H1 (cell line): Measurements from ENCODE around the gene OR1D2. TPM values are rescaled to one million over a fixed set of nuclear protein-coding genes. Genes with fewer than 3 reads are reported as not detected.

ENCODE experiments used
- CTCF ChIA-PET: fragments of 300-600 bp; sonication (Branson Sonifier 250); formaldehyde crosslinking; loops from one replicate; lab custom pipeline; 2021; ENCODE audit not compliant: partially characterized antibody; lab: Charles Lee
- POLR2A ChIA-PET: fragments of 300-600 bp; sonication (Branson Sonifier 250); formaldehyde crosslinking; loops from one replicate; lab custom pipeline; 2021; ENCODE audit warnings: inconsistent platforms; ENCODE audit not compliant: partially characterized antibody; lab: Charles Lee
- DNase-seq, 2 experiments: peaks; one replicate each; pipeline versions ENCODE4 v3.0.0 to v3.0.0-alpha.2; 2010 to 2022; ENCODE audit warnings: low spot score in 2 of 2, low read depth in 1 of 2, mixed read lengths in 1 of 2
- FAIRE-seq: peaks from 2 replicates; lab custom pipeline; 2011; peaks lifted over from hg19 to GRCh38; lab: Jason Lieb, UNC
- H2AFZ ChIP-seq: 2 replicates; pipeline ENCODE4 v1.8.1; 2012; ENCODE audit warnings: low read length, inconsistent platforms
- H2AK5ac ChIP-seq: 2 replicates; pipeline ENCODE4 v1.6.1; 2013; ENCODE audit warnings: low read depth, low read length
- H2BK120ac ChIP-seq: replicated peaks from 2 replicates; pipeline ENCODE3; 2013; ENCODE audit warnings: low read depth, low read length, inconsistent platforms
- H2BK12ac ChIP-seq: 2 replicates; pipeline ENCODE4 v1.6.1; 2013; ENCODE audit warnings: low read depth, low read length
- H2BK15ac ChIP-seq: 2 replicates; pipeline ENCODE4 v1.6.1; 2013; ENCODE audit warnings: low read length
- H2BK20ac ChIP-seq: 2 replicates; pipeline ENCODE4 v1.6.1; 2013; ENCODE audit warnings: low read length
- H2BK5ac ChIP-seq: 2 replicates; pipeline ENCODE4 v1.6.1; 2013; ENCODE audit warnings: low read depth, low read length
- H3K14ac ChIP-seq: 2 replicates; pipeline ENCODE4 v1.6.1; 2013; ENCODE audit warnings: inconsistent platforms; ENCODE audit not compliant: insufficient read length
- H3K18ac ChIP-seq: 2 replicates; pipeline ENCODE4 v1.6.1; 2013; ENCODE audit warnings: low read length; ENCODE audit errors: extremely low read depth
- H3K23ac ChIP-seq: 2 replicates; pipeline ENCODE4 v1.6.1; 2013; ENCODE audit warnings: inconsistent platforms; ENCODE audit not compliant: insufficient read length
- H3K23me2 ChIP-seq: 2 replicates; pipeline ENCODE4 v1.6.1; 2013; ENCODE audit warnings: low read depth, low read length
- H3K27ac ChIP-seq: 2 replicates; pipeline ENCODE4 v1.6.1; 2011; ENCODE audit warnings: low read depth, low read length, inconsistent platforms
- H3K27me3 ChIP-seq, 4 experiments: replicated peaks in 1 of 4; 1 replicate in 1 of 4; 2 replicates in 3 of 4; pipeline versions ENCODE4 v1.6.1 to v1.8.1; 2011 to 2013; ENCODE audit warnings: low read length in 3 of 4, mild to moderate bottlenecking in 3 of 4, inconsistent platforms in 2 of 4, mixed read lengths in 2 of 4, moderate library complexity in 1 of 4; ENCODE audit not compliant: control insufficient read depth in 3 of 4, insufficient read depth in 3 of 4; ENCODE audit errors: extremely low read depth in 1 of 4
- H3K36me3 ChIP-seq, 4 experiments: 2 replicates each; pipeline versions ENCODE4 v1.6.1 to v1.8.1; 2011 to 2013; ENCODE audit warnings: mild to moderate bottlenecking in 4 of 4, low read length in 3 of 4, moderate library complexity in 2 of 4, control low read depth in 1 of 4, inconsistent platforms in 1 of 4; ENCODE audit not compliant: insufficient read depth in 4 of 4, control insufficient read depth in 2 of 4
- H3K4ac ChIP-seq: replicated peaks from 2 replicates; pipeline ENCODE3; 2013; ENCODE audit warnings: low read length, low read depth, mixed read lengths, inconsistent platforms; ENCODE audit not compliant: insufficient read length
- H3K4me1 ChIP-seq, 4 experiments: replicated peaks in 1 of 4; 1 replicate in 1 of 4; 2 replicates in 3 of 4; pipeline versions ENCODE4 v1.6.1 to v1.8.1; 2011 to 2013; ENCODE audit warnings: low read length in 3 of 4, inconsistent platforms in 2 of 4, mixed read lengths in 1 of 4; ENCODE audit not compliant: insufficient read depth in 4 of 4, control insufficient read depth in 3 of 4
- H3K4me2 ChIP-seq, 2 experiments: 2 replicates each; pipeline versions ENCODE4 v1.6.1 to v1.8.1; 2011 to 2013; ENCODE audit warnings: low read depth in 2 of 2, low read length in 2 of 2, control low read depth in 1 of 2, inconsistent platforms in 1 of 2, mild to moderate bottlenecking in 1 of 2; ENCODE audit not compliant: insufficient read depth in 1 of 2
- H3K4me3 ChIP-seq, 4 experiments: fragments of 200-600, 300-600 bp in 1 of 4; sonication (generic), shearing (Covaris generic), sonication (Bioruptor Twin) in 1 of 4; 2 replicates each; pipeline versions ENCODE4 v1.5.1 to v1.8.1; 2011 to 2016; ENCODE audit warnings: low read length in 4 of 4, low read depth in 3 of 4, control low read depth in 2 of 4, inconsistent platforms in 2 of 4, mild to moderate bottlenecking in 2 of 4, mixed read lengths in 1 of 4, moderate library complexity in 1 of 4; ENCODE audit not compliant: insufficient read depth in 2 of 4; ENCODE audit errors: extremely low read depth in 1 of 4
- H3K56ac ChIP-seq: replicated peaks from 2 replicates; pipeline ENCODE3; 2013; ENCODE audit warnings: low read depth, mild to moderate bottlenecking, mixed read lengths, low read length, inconsistent platforms; ENCODE audit not compliant: insufficient read length
- H3K79me1 ChIP-seq: 2 replicates; pipeline ENCODE4 v1.6.1; 2013; ENCODE audit warnings: low read depth, low read length, control low read depth
- H3K79me2 ChIP-seq, 2 experiments: 2 replicates each; pipeline versions ENCODE4 v1.6.1 to v1.8.1; 2012 to 2013; ENCODE audit warnings: low read length in 2 of 2, mild to moderate bottlenecking in 2 of 2, inconsistent platforms in 1 of 2; ENCODE audit not compliant: insufficient read depth in 2 of 2, control insufficient read depth in 1 of 2
- H3K9ac ChIP-seq, 4 experiments: replicated peaks in 1 of 4; 1 replicate in 1 of 4; 2 replicates in 3 of 4; pipeline versions ENCODE4 v1.6.1 to v1.8.1; 2011 to 2013; ENCODE audit warnings: low read depth in 3 of 4, low read length in 3 of 4, control low read depth in 2 of 4, mild to moderate bottlenecking in 2 of 4, moderate library complexity in 2 of 4, inconsistent platforms in 1 of 4; ENCODE audit errors: extremely low read depth in 1 of 4
- H3K9me3 ChIP-seq, 2 experiments: 2 replicates each; pipeline versions ENCODE4 v1.6.1 to v1.8.1; 2012 to 2013; ENCODE audit warnings: mild to moderate bottlenecking in 2 of 2, moderate library complexity in 2 of 2, control low read depth in 1 of 2, inconsistent platforms in 1 of 2, low read depth in 1 of 2, low read length in 1 of 2, mixed read lengths in 1 of 2; ENCODE audit not compliant: insufficient read depth in 2 of 2
- H4K20me1 ChIP-seq, 2 experiments: replicated peaks in 1 of 2; 2 replicates each; pipeline versions ENCODE3 to v1.8.1; 2011 to 2013; ENCODE audit warnings: inconsistent platforms in 2 of 2, low read length in 2 of 2, mild to moderate bottlenecking in 1 of 2; ENCODE audit not compliant: insufficient read depth in 2 of 2, control insufficient read depth in 1 of 2
- H4K5ac ChIP-seq: 2 replicates; pipeline ENCODE4 v1.6.1; 2013; ENCODE audit warnings: low read length, low read depth, mixed read lengths, inconsistent platforms; ENCODE audit not compliant: insufficient read length
- H4K8ac ChIP-seq: 2 replicates; pipeline ENCODE4 v1.8.0; 2013; ENCODE audit warnings: mild to moderate bottlenecking, moderate library complexity, low read length, inconsistent platforms; ENCODE audit not compliant: insufficient read depth; ENCODE audit errors: extremely low read depth
- H4K91ac ChIP-seq: replicated peaks from 2 replicates; pipeline ENCODE3; 2013; ENCODE audit warnings: low read length, mixed read lengths, inconsistent platforms; ENCODE audit not compliant: insufficient read length
- ATF2 ChIP-seq: IDR thresholded peaks from 2 replicates; pipeline ENCODE4 v1.6.1; 2012; ENCODE audit warnings: low read length, inconsistent platforms
- CTCF ChIP-seq, 3 experiments: IDR thresholded peaks; 1 replicate in 2 of 3; 2 replicates in 1 of 3; pipeline versions ENCODE4 v1.5.1 to v1.6.1; 2011; ENCODE audit warnings: low read length in 3 of 3, mild to moderate bottlenecking in 3 of 3, inconsistent platforms in 2 of 3, low read depth in 1 of 3, moderate library complexity in 1 of 3; ENCODE audit not compliant: insufficient read depth in 1 of 3; ENCODE audit errors: control extremely low read depth in 1 of 3
- FOSL1 ChIP-seq: IDR thresholded peaks from 2 replicates; pipeline ENCODE4 v1.6.1; 2011; ENCODE audit warnings: mild to moderate bottlenecking, low read depth, low read length, moderate library complexity; ENCODE audit not compliant: insufficient read depth
- GABPA ChIP-seq: IDR thresholded peaks from 2 replicates; pipeline ENCODE4 v1.6.1; 2011; ENCODE audit warnings: mild to moderate bottlenecking, low read length, moderate library complexity, borderline replicate concordance; ENCODE audit not compliant: insufficient read depth
- KDM1A ChIP-seq: fragments of 200-600, 300-600 bp; sonication (generic); IDR thresholded peaks from 2 replicates; pipeline ENCODE4 v1.7.1; 2016; ENCODE audit warnings: mild to moderate bottlenecking, low read length, borderline replicate concordance
- POU5F1 ChIP-seq: IDR thresholded peaks from 2 replicates; pipeline ENCODE4 v1.6.1; 2011; ENCODE audit warnings: low read depth, mild to moderate bottlenecking, low read length, moderate library complexity
- RAD21 ChIP-seq, 2 experiments: IDR thresholded peaks in 1 of 2; conservative IDR thresholded peaks in 1 of 2; 2 replicates each; pipeline ENCODE4 v1.6.1; 2011; ENCODE audit warnings: low read depth in 2 of 2, low read length in 2 of 2, improper control_type of control experiment in 1 of 2, inconsistent platforms in 1 of 2, mild to moderate bottlenecking in 1 of 2, moderate library complexity in 1 of 2
- WGBS, 2 experiments: shearing (Covaris generic) in 1 of 2; methylation state at CpG; one replicate each; pipeline versions ENCODE4 v1.1.6 to v1.1.7; 2013 to 2015; ENCODE audit warnings: low lambda C conversion rate in 2 of 2, mixed read lengths in 2 of 2, inconsistent platforms in 1 of 2, low coverage in 1 of 2, missing lambda C conversion rate in 1 of 2; ENCODE audit not compliant: insufficient replicate concordance in 2 of 2, insufficient coverage in 1 of 2, insufficient read length in 1 of 2; ENCODE audit errors: extremely low coverage in 1 of 2, missing lambda C conversion rate in 1 of 2; 5-methylcytosine and 5-hydroxymethylcytosine counted together
- polyA plus RNA-seq, 7 experiments: library from polyadenylated mRNA; depleted of rRNA in 3 of 7; stranded (reverse) in 5 of 7; unstranded in 2 of 7; fragments of >200 nt in 5 of 7; fragments of 200-250 nt in 2 of 7; gene quantifications; 1 replicate in 5 of 7; 2 replicates in 1 of 7; 4 replicates in 1 of 7; pipeline versions ENCODE4 v1.2.1 to v1.2.3, GENCODE V29; 2011 to 2013; ENCODE audit warnings: missing spikeins in 2 of 7, mixed read lengths in 2 of 7
- total RNA-seq: library from RNA; stranded (reverse); fragmentation: NEBNext Ultra II Directional; extraction: Animal tissue kit (Norgen Biotek cat#: 25700); gene quantifications from 2 replicates; pipeline ENCODE4 v1.2.1, GENCODE V29; 2021

OR1D2 gene
- total and polyA plus RNA-seq, 2 of the 8 experiments (the other 6 are each of a cell fraction or from before 2014, with no cell fraction given) = not detected

GRCh38 chr17:3043737-3044365, 60.4 kb downstream of the OR1D2 start:
- no peaks in the 10 kb centered on the region for H3K4me1 ChIP-seq
- no peak overlapping the region for H3K9ac ChIP-seq
- H3K27ac ChIP-seq = no peak overlapping the region
- WGBS, 2 experiments = 75% methylated on average over 6 of the region's 11 CpGs; no CpG with 5 or more reads in 1 of the 2 experiments
- DNase-seq (peak in 1 of 2 experiments; percentile 73), FAIRE-seq (no peak)
- peaks cover 13 to 17% of the 10 kb centered on the region in 2 experiments for H3K9me3 ChIP-seq
- no peak overlapping the region for H4K91ac ChIP-seq
- no peak overlapping the region for H3K4me3 ChIP-seq
- no peak overlapping the region for H2BK120ac ChIP-seq
- no peaks in the 10 kb centered on the region for H3K36me3 ChIP-seq
- H3K79me2 ChIP-seq = no peaks in the 10 kb centered on the region
- no peak overlapping the region for H3K4ac ChIP-seq
- H2BK20ac ChIP-seq = no peak overlapping the region
- no peaks in the 10 kb centered on the region for H3K23me2 ChIP-seq
- ChIA-PET CTCF (interaction anchor here (0.9 to 1.1 kb wide), 2 partner anchors 9 to 12 kb away, joined by 3 to 6 read pairs; no protein-coding TSS in a partner anchor), POLR2A (no interaction called here)
- H3K14ac ChIP-seq = no peak overlapping the region
- H3K56ac ChIP-seq = no peak overlapping the region
- no peak overlapping the region for H2AK5ac ChIP-seq
- H3K79me1 ChIP-seq = no peaks in the 10 kb centered on the region
- no peak overlapping the region for H3K23ac ChIP-seq
- H3K18ac ChIP-seq = no peak overlapping the region
- H2BK12ac ChIP-seq = no peak overlapping the region
- no peak overlapping the region for H2BK5ac ChIP-seq
- no peaks in the 10 kb centered on the region for H3K27me3 ChIP-seq
- no peak overlapping the region for H4K8ac ChIP-seq
- H2BK15ac ChIP-seq = no peak overlapping the region
- no peak overlapping the region for H4K5ac ChIP-seq
- no peaks in the 10 kb centered on the region for H4K20me1 ChIP-seq
- no peak overlapping the region for H2AFZ ChIP-seq
- no peak overlapping the region for H3K4me2 ChIP-seq
- TF ChIP-seq RAD21 (IDR thresholded peaks at IDR 0.05 in 1 of 2, conservative IDR thresholded peaks at IDR 0.05 in 1 of 2; ENCODE audit: low read depth in 2 of 2, low read length in 2 of 2) (peak; percentile 53 to 62; a peak in 3 of 4 replicates), ATF2 (no peak), CTCF (IDR thresholded peaks at IDR 0.05; ENCODE audit: control extremely low read depth in 1 of 3, insufficient read depth in 1 of 3, low read depth in 1 of 3, low read length in 3 of 3) (peak; percentile 38 to 73 (median 64)), POU5F1 (no peak), GABPA (no peak), KDM1A (peak; percentile 50; the same call in 1 of the 2 replicates), FOSL1 (no peak)
